Measurements from ENCODE around the gene SCMH1.

GRCh38 chr1:41118645-41119044 is 123.5 kb downstream of the SCMH1 start:
- TF ChIP-seq POLR2AphosphoS5 (IDR thresholded peaks at IDR 0.05; ENCODE audit: low read depth, low read length), result no peak
- TF ChIP-seq POLR2A (IDR thresholded peaks at IDR 0.05; ENCODE audit: low read depth, low read length), result no peak
- no peak for TF ChIP-seq TAF1 (IDR thresholded peaks at IDR 0.05; ENCODE audit: low read depth, low read length)
- no peak for TF ChIP-seq PAX5 (IDR thresholded peaks at IDR 0.05; ENCODE audit: insufficient read depth, low read length, severe bottlenecking)
- no peak for TF ChIP-seq POU2F2 (IDR thresholded peaks at IDR 0.05; ENCODE audit: low read depth, low read length)
- no peak for TF ChIP-seq SPI1 (IDR thresholded peaks at IDR 0.05; ENCODE audit: low read depth, low read length)
